ENCODE results near the gene COA8.

COA8 gene

GRCh38 chr14:103534576-103535061, 28.1 kb upstream of the COA8 start:
- DNase-seq: no peak
- in situ Hi-C loops (cut with HindIII; ENCODE audit: low pct_ligation_motif_present, low pct_unique_long_range_greater_than_20kb, low sequenced_read_pairs): no loop called here

GRCh38 chr14:103535081-103535890, 27.5 kb upstream of the COA8 start:
- no peak for DNase-seq
- in situ Hi-C loops (cut with HindIII; ENCODE audit: low pct_ligation_motif_present, low pct_unique_long_range_greater_than_20kb, low sequenced_read_pairs): no loop called here

GRCh38 chr14:103535891-103536565, 26.7 kb upstream of the COA8 start:
- in situ Hi-C loops (cut with HindIII; ENCODE audit: low pct_ligation_motif_present, low pct_unique_long_range_greater_than_20kb, low sequenced_read_pairs): no loop called here

GRCh38 chr14:103536693-103537092, 26.1 kb upstream of the COA8 start:
- no peak for DNase-seq
- in situ Hi-C loops (cut with HindIII; ENCODE audit: low pct_ligation_motif_present, low pct_unique_long_range_greater_than_20kb, low sequenced_read_pairs): no loop called here

More at GRCh38 chr14:103535891-103536565, 26.7 kb upstream of the COA8 start:
- no peak for DNase-seq

GRCh38 chr14:103537175-103537990, 25.4 kb upstream of the COA8 start:
- in situ Hi-C loops (cut with HindIII; ENCODE audit: low pct_ligation_motif_present, low pct_unique_long_range_greater_than_20kb, low sequenced_read_pairs): no loop called here
- no peak for DNase-seq

- DNase-seq: no peak
- in situ Hi-C loops (cut with HindIII; ENCODE audit: low pct_ligation_motif_present, low pct_unique_long_range_greater_than_20kb, low sequenced_read_pairs): no loop called here
Measured at GRCh38 chr14:103538291-103539055, 24.3 kb upstream of the COA8 start.

- no peak for DNase-seq
- in situ Hi-C loops (cut with HindIII; ENCODE audit: low pct_ligation_motif_present, low pct_unique_long_range_greater_than_20kb, low sequenced_read_pairs): no loop called here
Measured at GRCh38 chr14:103539056-103539825, 23.5 kb upstream of the COA8 start.

GRCh38 chr14:103540821-103541708, 21.7 kb upstream of the COA8 start:
- DNase-seq: no peak
- in situ Hi-C loops (cut with HindIII; ENCODE audit: low pct_ligation_motif_present, low pct_unique_long_range_greater_than_20kb, low sequenced_read_pairs): no loop called here

GRCh38 chr14:103541709-103542604, 20.8 kb upstream of the COA8 start:
- no peak for DNase-seq
- in situ Hi-C loops (cut with HindIII; ENCODE audit: low pct_ligation_motif_present, low pct_unique_long_range_greater_than_20kb, low sequenced_read_pairs): no loop called here

- DNase-seq: no peak
- in situ Hi-C loops (cut with HindIII; ENCODE audit: low pct_ligation_motif_present, low pct_unique_long_range_greater_than_20kb, low sequenced_read_pairs): no loop called here
Measured at GRCh38 chr14:103542605-103543088, 20.1 kb upstream of the COA8 start.

- in situ Hi-C loops (cut with HindIII; ENCODE audit: low pct_ligation_motif_present, low pct_unique_long_range_greater_than_20kb, low sequenced_read_pairs): no loop called here
- no peak for DNase-seq
Measured at GRCh38 chr14:103543140-103543539, 19.6 kb upstream of the COA8 start.

- no peak for DNase-seq
- in situ Hi-C loops (cut with HindIII; ENCODE audit: low pct_ligation_motif_present, low pct_unique_long_range_greater_than_20kb, low sequenced_read_pairs): no loop called here
Measured at GRCh38 chr14:103543721-103544387, 18.9 kb upstream of the COA8 start.

GRCh38 chr14:103544388-103545218, 18.2 kb upstream of the COA8 start:
- in situ Hi-C loops (cut with HindIII; ENCODE audit: low pct_ligation_motif_present, low pct_unique_long_range_greater_than_20kb, low sequenced_read_pairs): no loop called here
- DNase-seq: no peak

GRCh38 chr14:103545219-103545914, 17.4 kb upstream of the COA8 start:
- in situ Hi-C loops (cut with HindIII; ENCODE audit: low pct_ligation_motif_present, low pct_unique_long_range_greater_than_20kb, low sequenced_read_pairs): no loop called here
- no peak for DNase-seq
